Activated T-helper 1 cell treated with anti-CD3 and anti-CD28 coated beads, Interleukin-12 subunit alpha, Interleukin-12 subunit beta, Interleukin-2, Interleukin-4 antibody, amounts not matched to agents 30 ng/mL and 10 ng/mL and 1 ng/mL, durations not matched to agents 14 hours and 24 hours and 36 hours (primary cell): ENCODE measurements around the gene MEIOC. TPM values are rescaled to one million over a fixed set of nuclear protein-coding genes. Genes with fewer than 3 reads are reported as not detected.
"Not testable (repeated sequence)": the region's sequence is repeated elsewhere in the genome, so short reads cannot be mapped to it uniquely, and the experiment has no call there.

Source experiments
- DNase-seq: peaks from one replicate; pipeline ENCODE4 v3.0.0; 2021; ENCODE audit warnings: low spot score
- H3K27ac Mint-ChIP-seq: one replicate; pipeline ENCODE4 v1.8.0; 2021; ENCODE audit warnings: mild to moderate bottlenecking, mixed read lengths
- H3K27me3 Mint-ChIP-seq: one replicate; pipeline ENCODE4 v1.8.0; 2022; ENCODE audit warnings: mild to moderate bottlenecking, moderate library complexity, mixed read lengths; ENCODE audit not compliant: insufficient read depth
- H3K36me3 Mint-ChIP-seq: one replicate; pipeline ENCODE4 v1.8.0; 2021; ENCODE audit warnings: low read depth, mixed read lengths
- H3K4me1 Mint-ChIP-seq: one replicate; pipeline ENCODE4 v1.8.0; 2021; ENCODE audit warnings: low read depth, mixed read lengths
- H3K4me3 Mint-ChIP-seq: one replicate; pipeline ENCODE4 v1.8.0; 2021; ENCODE audit warnings: mild to moderate bottlenecking, moderate library complexity, mixed read lengths
- H3K9me3 Mint-ChIP-seq: one replicate; pipeline ENCODE4 v1.8.0; 2021; ENCODE audit warnings: mixed read lengths
- intact Hi-C: fragments of 100-400 bp; cut with micrococcal nuclease; formaldehyde crosslinking; loops from one replicate; pipeline ENCODE4 v1.15.1; 2024
- total RNA-seq: library from RNA; stranded (reverse); gene quantifications from 2 replicates; pipeline ENCODE4 v1.2.3, GENCODE V29; 2022

Gene MEIOC
- total RNA-seq, 1 donor from 2014 or later = 0.29 TPM

DNA sequence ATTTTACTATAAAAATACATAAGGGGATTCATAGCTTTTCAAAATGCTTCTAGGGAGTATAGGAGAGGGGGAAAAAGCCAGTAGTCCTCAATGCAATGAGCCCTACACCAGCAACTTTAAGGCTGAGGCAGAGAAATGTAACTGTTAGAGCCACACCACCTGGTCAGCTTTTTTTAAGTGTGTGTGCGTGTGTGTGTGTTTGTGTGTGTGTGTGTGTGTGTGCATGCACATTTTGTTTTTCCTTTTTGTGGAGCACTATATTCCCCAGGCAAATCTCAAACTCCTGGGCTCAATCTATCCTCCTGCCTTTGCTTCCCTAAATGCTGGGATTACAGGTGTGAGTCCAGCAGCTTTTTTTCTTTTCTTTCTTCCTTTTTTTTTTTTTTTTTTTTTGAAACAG lies 2.3 kb upstream of the MEIOC start:
- intact Hi-C loops = no loop called here
- no peak for DNase-seq
- H3K36me3 Mint-ChIP-seq = peaks cover 2% of the 10 kb centered on the region
- no peaks in the 10 kb centered on the region for H3K4me1 Mint-ChIP-seq
- H3K4me3 Mint-ChIP-seq = no peak overlapping the region
- H3K27me3 Mint-ChIP-seq = peaks cover 42% of the 10 kb centered on the region
- H3K27ac Mint-ChIP-seq = no peak overlapping the region
- H3K9me3 Mint-ChIP-seq = no peaks in the 10 kb centered on the region

DNA sequence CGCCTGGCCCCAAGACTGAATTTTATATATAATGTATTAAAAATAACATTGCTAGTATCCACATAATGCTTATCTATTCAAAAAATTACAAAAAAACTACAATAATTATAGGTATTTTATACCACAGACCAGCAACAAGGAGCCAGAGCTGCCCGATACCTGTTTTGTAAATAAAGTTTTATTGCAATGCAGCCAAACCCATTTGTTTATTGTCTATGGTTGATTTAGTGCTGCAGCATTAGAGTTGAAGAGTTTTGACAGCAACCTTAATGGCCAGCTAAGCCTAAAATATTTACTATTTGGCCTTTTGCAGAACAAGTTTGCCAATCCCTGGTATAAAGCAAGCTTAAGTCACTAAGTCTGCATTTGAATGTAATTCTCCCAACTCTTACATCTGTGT lies 5.6 kb downstream of the MEIOC start:
- Mint-ChIP-seq H3K4me3 (no peak overlapping the region), H3K27ac (no peak overlapping the region), H3K9me3 (no peaks in the 10 kb centered on the region), H3K27me3 (peaks cover 17% of the 10 kb centered on the region), H3K4me1 (no peaks in the 10 kb centered on the region), H3K36me3 (peaks cover 2% of the 10 kb centered on the region)
- intact Hi-C loops = no loop called here
- no peak for DNase-seq

DNA sequence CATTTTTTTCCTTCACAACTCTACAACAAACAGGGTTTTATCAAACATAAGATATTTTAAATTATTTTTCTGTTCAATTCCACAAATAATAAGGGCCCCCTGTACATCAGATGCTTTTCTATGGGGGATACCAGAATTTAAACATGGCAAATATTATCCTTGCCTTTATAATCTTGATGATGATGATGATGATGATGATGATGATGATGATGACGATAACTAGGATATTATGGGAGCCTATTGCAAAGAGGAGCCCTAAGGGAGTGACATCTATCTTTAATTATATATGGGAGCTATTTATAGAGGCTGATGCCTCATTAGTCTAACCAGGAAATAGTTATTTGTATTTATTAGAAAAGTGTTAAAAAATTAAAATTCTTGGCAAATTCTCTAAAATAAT lies 6.8 kb downstream of the MEIOC start:
- peaks cover 7% of the 10 kb centered on the region for H3K27me3 Mint-ChIP-seq
- intact Hi-C loops = no loop called here
- no peak for DNase-seq
- H3K27ac Mint-ChIP-seq = no peak overlapping the region
- H3K4me3 Mint-ChIP-seq = no peak overlapping the region
- H3K36me3 Mint-ChIP-seq = no peaks in the 10 kb centered on the region
- H3K9me3 Mint-ChIP-seq = no peaks in the 10 kb centered on the region
- no peaks in the 10 kb centered on the region for H3K4me1 Mint-ChIP-seq

DNA sequence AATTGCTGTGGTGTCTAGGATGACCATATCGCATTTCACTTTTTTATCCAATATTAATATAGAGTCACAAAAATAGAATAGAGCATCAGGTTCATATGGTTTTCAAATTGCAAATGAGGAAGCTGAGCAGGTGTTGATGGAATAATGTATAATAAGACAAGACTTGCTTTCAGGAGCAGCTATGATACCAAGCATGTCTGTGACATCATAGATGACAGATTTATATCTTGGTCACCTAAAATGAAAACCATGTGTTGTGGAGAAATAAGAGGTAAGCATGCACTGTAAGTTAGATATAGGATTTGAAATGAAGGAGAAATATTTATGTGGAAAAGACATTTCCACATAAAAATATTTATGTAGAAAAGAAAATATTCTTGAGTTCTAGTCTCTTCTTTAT lies 8.6 kb downstream of the MEIOC start:
- intact Hi-C loops = no loop called here
- peaks cover 7% of the 10 kb centered on the region for H3K27me3 Mint-ChIP-seq
- no peaks in the 10 kb centered on the region for H3K9me3 Mint-ChIP-seq
- no peak overlapping the region for H3K4me3 Mint-ChIP-seq
- DNase-seq = no peak
- no peaks in the 10 kb centered on the region for H3K36me3 Mint-ChIP-seq
- no peak overlapping the region for H3K27ac Mint-ChIP-seq
- H3K4me1 Mint-ChIP-seq = no peaks in the 10 kb centered on the region

DNA sequence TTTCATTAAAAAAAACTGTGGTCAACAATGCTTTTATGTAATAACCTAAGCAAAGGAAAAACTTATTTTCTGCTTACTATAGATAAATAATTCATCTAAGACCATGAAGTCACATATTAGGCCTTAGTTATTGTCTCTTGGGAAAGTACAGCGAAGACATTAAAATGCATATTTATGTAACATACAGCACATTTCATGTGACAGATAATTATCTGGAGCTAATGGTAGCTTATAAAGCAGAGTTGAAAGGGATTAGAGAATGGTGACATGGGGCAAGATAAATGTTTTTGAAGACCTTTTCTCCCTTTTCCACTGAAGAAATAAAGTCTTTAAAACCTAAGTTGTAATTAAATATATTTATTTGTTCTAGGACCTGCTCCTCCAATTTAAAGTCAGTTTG lies 9.7 kb downstream of the MEIOC start:
- H3K9me3 Mint-ChIP-seq = no peaks in the 10 kb centered on the region
- no peak overlapping the region for H3K27ac Mint-ChIP-seq
- peaks cover 7% of the 10 kb centered on the region for H3K27me3 Mint-ChIP-seq
- no peak overlapping the region for H3K4me3 Mint-ChIP-seq
- no peaks in the 10 kb centered on the region for H3K36me3 Mint-ChIP-seq
- intact Hi-C loops = no loop called here
- DNase-seq = no peak
- H3K4me1 Mint-ChIP-seq = no peaks in the 10 kb centered on the region

DNA sequence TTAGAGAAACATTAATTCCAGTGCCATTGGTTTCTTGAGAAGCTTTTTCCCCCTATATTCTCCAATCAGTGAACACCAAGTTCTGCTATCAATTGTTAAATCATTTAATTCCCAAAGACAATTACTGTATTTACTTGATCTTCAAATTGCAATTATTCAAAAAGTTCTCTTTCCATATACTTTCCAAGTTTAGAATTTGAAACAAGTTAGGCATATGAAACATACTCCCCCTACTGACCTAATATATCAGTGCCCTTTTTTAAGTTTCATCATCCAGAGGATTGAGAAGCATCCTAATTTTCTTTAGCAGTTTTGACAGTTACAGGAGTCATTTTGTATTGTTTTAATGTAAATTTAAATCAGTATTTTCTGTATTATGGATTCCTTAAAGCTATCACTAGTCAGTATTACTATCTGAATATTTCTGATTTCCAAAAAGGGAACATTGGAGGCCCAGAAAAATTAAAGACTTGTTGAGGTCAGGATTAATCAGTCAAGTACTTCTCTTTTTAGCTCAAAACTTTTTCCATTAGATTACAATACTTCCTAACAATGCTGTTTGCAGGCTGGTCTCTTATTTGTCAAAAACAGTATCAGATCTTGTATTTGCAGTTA lies 16.3 kb downstream of the MEIOC start:
- Mint-ChIP-seq H3K36me3 (no peaks in the 10 kb centered on the region), H3K4me3 (no peak overlapping the region), H3K27ac (no peak overlapping the region), H3K4me1 (no peaks in the 10 kb centered on the region), H3K27me3 (no peaks in the 10 kb centered on the region), H3K9me3 (no peaks in the 10 kb centered on the region)
- no peak for DNase-seq
- intact Hi-C loops = loop anchor here (1.0 kb wide), 1 partner anchor 139 kb away; no protein-coding TSS in a partner anchor

DNA sequence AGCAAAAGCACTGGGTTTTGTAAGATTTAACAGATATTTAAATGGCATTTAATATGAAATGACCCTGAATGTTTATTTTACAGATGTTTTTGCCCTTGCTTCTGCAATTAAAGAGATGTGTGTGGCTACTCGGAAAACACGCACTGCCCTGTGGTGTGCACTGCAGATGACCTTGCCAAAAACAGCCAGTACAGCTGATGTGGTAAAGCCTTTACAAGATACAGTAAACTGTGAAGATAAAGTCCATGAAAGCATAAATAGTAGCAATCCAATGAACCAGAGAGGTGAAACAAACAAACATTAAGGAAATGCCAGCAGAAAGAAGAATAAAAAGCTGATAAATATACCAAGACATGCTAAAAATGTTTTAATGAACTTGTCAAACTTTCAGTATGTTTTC lies 17.6 kb downstream of the MEIOC start:
- no peaks in the 10 kb centered on the region for H3K27me3 Mint-ChIP-seq
- no peak overlapping the region for H3K27ac Mint-ChIP-seq
- H3K9me3 Mint-ChIP-seq = no peaks in the 10 kb centered on the region
- peaks cover 8% of the 10 kb centered on the region for H3K36me3 Mint-ChIP-seq
- H3K4me3 Mint-ChIP-seq = no peak overlapping the region
- no peaks in the 10 kb centered on the region for H3K4me1 Mint-ChIP-seq
- intact Hi-C loops = no loop called here
- DNase-seq = no peak

DNA sequence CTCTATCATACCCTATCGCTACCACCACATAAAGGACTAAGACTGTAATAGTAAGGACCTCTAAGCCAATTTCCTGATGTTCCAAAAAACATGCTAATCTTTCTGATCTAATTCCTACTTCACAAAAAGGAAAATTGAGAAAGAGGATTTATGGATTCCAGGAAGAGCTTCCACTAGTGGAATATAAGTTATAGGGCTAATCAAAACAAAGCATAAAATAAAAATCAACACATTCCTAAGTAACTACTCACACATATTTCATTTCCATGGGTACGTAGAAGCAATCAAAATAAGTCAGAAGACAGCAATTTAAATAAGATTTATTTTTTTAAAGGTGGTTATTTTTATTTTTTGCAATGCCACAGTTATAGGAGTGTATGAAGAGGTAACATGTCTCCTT lies 20.9 kb downstream of the MEIOC start:
- Mint-ChIP-seq H3K36me3 (peaks cover 17% of the 10 kb centered on the region), H3K9me3 (no peaks in the 10 kb centered on the region)

DNA sequence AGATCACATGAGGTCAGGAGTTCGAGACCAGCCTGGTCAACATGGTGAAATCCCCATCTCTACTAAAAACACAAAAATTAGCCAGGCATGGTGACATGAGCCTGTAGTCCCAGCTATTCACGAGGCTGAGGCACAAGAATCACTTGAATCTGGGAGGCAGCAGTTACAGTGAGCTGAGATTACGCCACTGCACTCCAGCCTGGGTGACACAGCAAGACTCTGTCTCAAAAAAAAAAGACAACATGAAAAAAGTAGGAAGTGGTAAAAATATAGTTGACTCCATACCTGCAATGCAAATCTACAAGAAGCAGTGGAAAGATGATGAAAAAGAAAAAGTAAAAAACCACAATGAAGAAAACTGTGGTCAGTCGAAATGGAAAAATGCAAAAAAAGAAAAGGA lies 27.0 kb downstream of the MEIOC start:
- H3K36me3 Mint-ChIP-seq = peaks cover 25% of the 10 kb centered on the region
- DNase-seq, H3K9me3 Mint-ChIP-seq, H3K27me3 Mint-ChIP-seq, H3K4me3 Mint-ChIP-seq, intact Hi-C loops: not testable (repeated sequence)
- H3K4me1 Mint-ChIP-seq = peaks cover 12% of the 10 kb centered on the region
- H3K27ac Mint-ChIP-seq = peak overlapping the region; percentile 33

More for the DNA sequence above, 20.9 kb downstream of the MEIOC start:
- H3K27me3 Mint-ChIP-seq = no peaks in the 10 kb centered on the region
- no peaks in the 10 kb centered on the region for H3K4me1 Mint-ChIP-seq
- intact Hi-C loops = no loop called here
- H3K4me3 Mint-ChIP-seq = no peak overlapping the region
- DNase-seq = no peak
- no peak overlapping the region for H3K27ac Mint-ChIP-seq

DNA sequence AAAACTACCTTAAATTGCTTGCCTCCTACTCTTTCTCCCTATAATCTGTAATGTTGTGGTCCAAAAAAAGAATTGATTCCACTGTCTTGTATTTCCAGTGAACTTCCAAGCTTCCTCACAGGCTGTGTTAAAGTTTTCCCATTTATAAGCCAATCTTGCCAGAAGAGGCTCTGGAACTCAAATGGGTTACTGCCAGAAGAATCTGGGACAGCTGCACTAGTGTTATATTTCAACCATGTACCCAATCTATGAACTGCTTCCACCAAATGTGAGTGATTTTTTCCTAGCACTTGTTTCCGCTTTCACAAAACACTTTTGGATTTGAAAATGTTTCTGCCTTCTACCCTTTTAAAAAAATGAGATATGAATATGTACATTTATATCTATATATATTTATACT lies 31.5 kb downstream of the MEIOC start:
- Mint-ChIP-seq H3K4me3 (no peak overlapping the region), H3K9me3 (no peaks in the 10 kb centered on the region), H3K4me1 (peaks cover 38% of the 10 kb centered on the region), H3K27ac (no peak overlapping the region), H3K27me3 (no peaks in the 10 kb centered on the region), H3K36me3 (peaks cover 13% of the 10 kb centered on the region)
- intact Hi-C loops = no loop called here
- DNase-seq = no peak

DNA sequence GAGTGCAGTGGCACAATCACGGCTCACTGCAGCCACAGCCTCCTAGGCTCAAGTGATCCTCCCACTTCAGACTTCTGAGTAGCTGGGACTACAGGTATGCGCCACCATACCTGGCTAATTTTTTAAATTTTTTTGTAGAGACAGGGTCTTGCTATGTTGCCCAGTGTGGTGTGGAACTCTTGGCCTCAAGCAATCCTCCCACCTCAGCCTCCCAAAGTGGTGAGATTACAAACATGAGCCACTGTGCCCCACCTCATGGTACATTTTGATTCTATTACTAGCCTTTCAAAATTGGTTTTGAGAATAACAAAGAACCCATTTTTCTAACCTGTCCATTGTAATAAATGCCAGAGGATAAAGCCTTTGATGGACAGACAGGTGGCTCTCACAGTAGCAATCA lies 31.9 kb downstream of the MEIOC start:
- peak overlapping the region; percentile 99 for H3K4me3 Mint-ChIP-seq
- no peak overlapping the region for H3K27ac Mint-ChIP-seq

DNA sequence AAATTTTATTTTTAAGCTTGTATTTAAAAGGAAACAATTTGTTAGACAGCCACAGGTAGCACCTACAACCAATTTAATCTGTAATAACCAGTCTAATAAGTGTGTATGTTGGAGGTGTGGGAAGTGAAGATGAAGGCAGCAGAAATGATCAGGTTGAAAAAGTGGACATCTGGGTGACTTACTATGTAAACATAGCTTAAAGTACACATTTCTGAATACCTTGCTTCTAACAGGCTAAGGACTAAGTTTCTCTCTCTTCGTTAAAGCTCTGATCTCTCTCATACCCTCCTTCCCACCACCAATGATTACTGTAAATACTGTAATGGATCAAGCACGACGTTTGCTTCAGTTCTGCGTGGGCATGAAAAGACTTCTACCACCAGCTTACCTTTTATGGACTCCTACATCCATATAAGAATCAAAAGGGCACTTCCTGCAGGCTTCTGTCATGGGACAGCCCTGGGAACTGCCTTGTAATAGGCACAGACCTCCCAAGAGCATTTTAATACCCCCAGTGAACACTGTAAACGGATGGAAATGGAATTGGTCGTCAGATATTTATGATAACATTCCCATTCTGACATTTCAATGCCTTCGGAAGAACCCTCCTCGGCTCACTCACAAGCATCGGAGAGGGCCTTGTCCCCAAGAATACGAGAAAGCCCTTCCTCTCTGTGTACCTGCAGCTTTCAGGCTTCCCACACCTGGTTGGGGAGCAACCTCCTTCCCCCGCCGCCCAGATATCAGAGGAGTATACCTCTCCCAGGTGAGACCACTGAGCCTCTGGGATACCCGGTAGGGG lies 32.6 kb downstream of the MEIOC start:
- Mint-ChIP-seq H3K27me3 (no peaks in the 10 kb centered on the region), H3K4me3 (peak overlapping the region; percentile 99), H3K9me3 (no peaks in the 10 kb centered on the region), H3K36me3 (peaks cover 8% of the 10 kb centered on the region), H3K4me1 (peaks cover 32% of the 10 kb centered on the region), H3K27ac (peak overlapping the region; percentile 89)
- intact Hi-C loops = loop anchor here (1.0 kb wide), 4 partner anchors 19 to 458 kb away; partner anchors contain the start of genes DBF4B and EFTUD2
- no peak for DNase-seq

More for the DNA sequence above, 31.9 kb downstream of the MEIOC start:
- intact Hi-C loops = no loop called here
- no peaks in the 10 kb centered on the region for H3K27me3 Mint-ChIP-seq
- DNase-seq = no peak
- H3K4me1 Mint-ChIP-seq = peaks cover 37% of the 10 kb centered on the region
- no peaks in the 10 kb centered on the region for H3K9me3 Mint-ChIP-seq
- H3K36me3 Mint-ChIP-seq = peaks cover 13% of the 10 kb centered on the region

DNA sequence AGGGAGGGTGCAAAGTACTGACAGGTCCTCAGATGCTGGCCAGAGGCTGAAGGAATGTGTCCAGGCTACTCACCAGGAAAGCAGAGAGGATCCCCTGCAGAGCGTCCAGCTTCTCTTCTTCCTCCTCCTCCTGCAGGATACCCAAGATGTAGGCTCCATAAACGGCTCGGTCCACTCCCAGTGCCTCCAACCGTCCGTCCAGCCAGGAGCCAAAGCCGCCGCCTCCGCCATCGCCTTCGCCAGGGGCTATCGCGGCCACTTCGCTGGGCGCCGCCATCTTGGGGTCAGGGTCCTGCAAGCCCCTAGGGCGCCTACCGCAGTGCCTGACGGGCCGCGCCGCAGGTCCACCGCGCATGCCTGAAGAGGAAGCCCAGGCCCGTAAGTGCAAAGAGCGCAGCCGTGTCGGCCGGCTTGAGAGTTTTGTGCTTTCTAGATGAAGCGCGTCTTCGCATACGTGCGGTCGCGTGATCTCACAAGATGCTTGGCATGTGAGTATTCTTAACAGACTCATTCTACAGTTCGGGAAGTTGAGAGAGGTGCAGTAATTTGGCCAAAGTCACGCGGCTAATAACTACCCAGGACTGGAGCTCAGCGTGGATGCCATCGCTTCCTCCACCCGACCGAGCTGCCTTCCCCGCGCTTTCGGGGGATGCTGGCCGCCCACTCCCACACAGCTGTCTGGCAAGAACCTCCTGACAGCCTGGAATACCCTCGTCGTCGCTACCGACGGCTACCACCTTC lies 33.4 kb downstream of the MEIOC start, which contains the start of gene CCDC43:
TSS of gene CCDC43 (minus strand) at position 300 of the 741 bp plus-strand sequence. CDS start at position 277, 23 bp downstream.
- no peaks in the 10 kb centered on the region for H3K9me3 Mint-ChIP-seq
- H3K36me3 Mint-ChIP-seq = peaks cover 7% of the 10 kb centered on the region
- H3K27me3 Mint-ChIP-seq = no peaks in the 10 kb centered on the region
- peak within 1 kb of the TSS; percentile 89 for H3K27ac Mint-ChIP-seq
- peak within 1 kb of the TSS; percentile 99 for H3K4me3 Mint-ChIP-seq
- peak; percentile 91 for DNase-seq
- intact Hi-C loops = loop anchor here (1.0 kb wide), 4 partner anchors 19 to 458 kb away; partner anchors contain the start of genes DBF4B and EFTUD2
- H3K4me1 Mint-ChIP-seq = peaks cover 32% of the 10 kb centered on the region
